Neutrophil (primary cell): ENCODE measurements around the gene HDAC7.

Experiments
- H3K27ac ChIP-seq: fragments of 200-600 bp; sonication (generic); 2 replicates; pipeline ENCODE4 v1.5.1; 2016; ENCODE audit warnings: mild to moderate bottlenecking, moderate library complexity
- H3K27me3 ChIP-seq: fragments of 200-600 bp; sonication (generic); 2 replicates; pipeline ENCODE4 v1.6.0; 2016; ENCODE audit warnings: mild to moderate bottlenecking
- H3K36me3 ChIP-seq: fragments of 200-600 bp; sonication (generic); 2 replicates; pipeline ENCODE4 v1.5.1; 2017
- H3K4me1 ChIP-seq, 2 experiments: fragments of 200-600 bp in 1 of 2; sonication (generic) in 1 of 2; 1 replicate in 1 of 2; 2 replicates in 1 of 2; pipeline versions ENCODE4 v1.5.1 to v1.6.1; 2013 to 2016; ENCODE audit warnings: low read depth in 1 of 2, low read length in 1 of 2, mild to moderate bottlenecking in 1 of 2, moderate library complexity in 1 of 2; ENCODE audit not compliant: control insufficient read depth in 1 of 2, insufficient read depth in 1 of 2
- H3K4me3 ChIP-seq, 2 experiments: fragments of 200-600 bp in 1 of 2; sonication (generic) in 1 of 2; 1 replicate in 1 of 2; 2 replicates in 1 of 2; pipeline ENCODE4 v1.5.1; 2013 to 2016; ENCODE audit warnings: low read depth in 1 of 2, low read length in 1 of 2, mild to moderate bottlenecking in 1 of 2, moderate library complexity in 1 of 2
- H3K9me3 ChIP-seq: fragments of 200-600 bp; sonication (generic); 2 replicates; pipeline ENCODE4 v1.5.1; 2016
- CTCF ChIP-seq: fragments of 200-600 bp; sonication (generic); IDR thresholded peaks from 2 replicates; pipeline ENCODE4 v1.5.1; 2016; ENCODE audit warnings: antibody characterized with exemption

The HDAC7 gene

GRCh38 chr12:47736877-47737676 is 82.6 kb downstream of the HDAC7 start:
- Histone ChIP-seq H3K4me3 (no peak overlapping the region), H3K4me1 (peaks cover 4% of the 10 kb centered on the region in 2 experiments), H3K27ac (no peak overlapping the region), H3K9me3 (no peaks in the 10 kb centered on the region), H3K36me3 (no peaks in the 10 kb centered on the region), H3K27me3 (no peaks in the 10 kb centered on the region)
- no peak for TF ChIP-seq CTCF

GRCh38 chr12:47736216-47736615 is 83.5 kb downstream of the HDAC7 start:
- Histone ChIP-seq H3K36me3 (no peaks in the 10 kb centered on the region), H3K4me1 (peaks cover 4% of the 10 kb centered on the region in 2 experiments), H3K27me3 (no peaks in the 10 kb centered on the region), H3K27ac (no peak overlapping the region), H3K9me3 (no peaks in the 10 kb centered on the region), H3K4me3 (no peak overlapping the region)
- no peak for TF ChIP-seq CTCF

GRCh38 chr12:47735649-47736048 is 84.1 kb downstream of the HDAC7 start:
- Histone ChIP-seq H3K36me3 (no peaks in the 10 kb centered on the region), H3K4me1 (peaks cover 4% of the 10 kb centered on the region in 2 experiments), H3K4me3 (no peak overlapping the region)

GRCh38 chr12:47734725-47735480 is 84.8 kb downstream of the HDAC7 start:
- no peaks in the 10 kb centered on the region for H3K9me3 ChIP-seq
- H3K4me1 ChIP-seq = peaks cover 4% of the 10 kb centered on the region in 2 experiments
- no peaks in the 10 kb centered on the region for H3K27me3 ChIP-seq
- no peaks in the 10 kb centered on the region for H3K36me3 ChIP-seq
- H3K4me3 ChIP-seq = no peak overlapping the region
- TF ChIP-seq CTCF = no peak
- no peak overlapping the region for H3K27ac ChIP-seq

More at GRCh38 chr12:47735649-47736048, 84.1 kb downstream of the HDAC7 start:
- no peak for TF ChIP-seq CTCF
- H3K9me3 ChIP-seq = no peaks in the 10 kb centered on the region
- no peaks in the 10 kb centered on the region for H3K27me3 ChIP-seq
- H3K27ac ChIP-seq = no peak overlapping the region

- no peak for TF ChIP-seq CTCF
Measured at GRCh38 chr12:47733142-47733541, 86.6 kb downstream of the HDAC7 start.

More at GRCh38 chr12:47733142-47733541, 86.6 kb downstream of the HDAC7 start:
- H3K4me3 ChIP-seq = no peak overlapping the region
- peaks cover 4% of the 10 kb centered on the region in 2 experiments for H3K4me1 ChIP-seq
- no peaks in the 10 kb centered on the region for H3K9me3 ChIP-seq
- H3K27me3 ChIP-seq = no peaks in the 10 kb centered on the region
- no peaks in the 10 kb centered on the region for H3K36me3 ChIP-seq
- no peak overlapping the region for H3K27ac ChIP-seq
